IMR-90 (cell line): Measurements from ENCODE around the gene IGF1R. TPM values are rescaled to one million over a fixed set of nuclear protein-coding genes. Genes with fewer than 3 reads are reported as not detected.

Source experiments
- ATAC-seq: fragments of 200-7000 bp; cut with Tn5 transposase; 2 replicates; pipeline ENCODE4 v1.9.1; 2020; ENCODE audit warnings: low read depth, mild to moderate bottlenecking, moderate library complexity
- BruUV-seq: library from RNA; stranded (reverse); fragments of 400-500 nt; replicated peaks from 2 replicates; lab custom pipeline; 2021; lab: Mats Ljungman, UMichigan
- CTCF ChIA-PET: fragments of 300-600 bp; formaldehyde crosslinking; extraction: SDS; loops from one replicate; lab custom pipeline; 2021; ENCODE audit warnings: antibody characterized with exemption; lab: Yijun Ruan, JAX
- POLR2A ChIA-PET: fragments of 300-600 bp; sonication (Branson Sonifier 250); formaldehyde crosslinking; loops from one replicate; lab custom pipeline; 2022; ENCODE audit warnings: antibody characterized with exemption; ENCODE audit not compliant: unreplicated experiment; lab: Charles Lee
- DNase-seq: peaks from one replicate; pipeline ENCODE4 v3.0.0; 2013
- H2AFZ ChIP-seq: replicated peaks from 2 replicates; pipeline ENCODE3; 2013; ENCODE audit warnings: low read length, mild to moderate bottlenecking; ENCODE audit not compliant: poor library complexity
- H2AK5ac ChIP-seq: 2 replicates; pipeline ENCODE4 v1.6.1; 2013; ENCODE audit warnings: low read depth, low read length, inconsistent platforms
- H2AK9ac ChIP-seq: replicated peaks from 2 replicates; pipeline ENCODE3; 2013; ENCODE audit warnings: mild to moderate bottlenecking, low read depth, low read length, moderate library complexity; ENCODE audit not compliant: poor library complexity
- H2BK120ac ChIP-seq: 2 replicates; pipeline ENCODE4 v1.6.1; 2013; ENCODE audit warnings: low read depth, low read length, inconsistent platforms
- H2BK15ac ChIP-seq: 3 replicates; pipeline ENCODE4 v1.6.1; 2013; ENCODE audit warnings: low read depth, low read length, inconsistent platforms
- H2BK20ac ChIP-seq: 2 replicates; pipeline ENCODE4 v1.6.1; 2013; ENCODE audit warnings: low read depth, mild to moderate bottlenecking, inconsistent platforms, low read length, moderate library complexity
- H2BK5ac ChIP-seq: 2 replicates; pipeline ENCODE4 v1.6.1; 2013; ENCODE audit warnings: mild to moderate bottlenecking, low read depth, low read length, inconsistent platforms; ENCODE audit not compliant: poor library complexity, severe bottlenecking
- H3K14ac ChIP-seq: replicated peaks from 2 replicates; pipeline ENCODE4 v1.6.1; 2013; ENCODE audit warnings: low read depth, low read length, inconsistent platforms
- H3K18ac ChIP-seq: 2 replicates; pipeline ENCODE4 v1.6.1; 2013; ENCODE audit warnings: low read depth, low read length, control low read depth
- H3K23ac ChIP-seq: 2 replicates; pipeline ENCODE4 v1.6.1; 2013; ENCODE audit warnings: low read depth, low read length, inconsistent platforms
- H3K27ac ChIP-seq: 2 replicates; pipeline ENCODE4 v1.5.1; 2013; ENCODE audit warnings: mild to moderate bottlenecking, control low read depth, low read length; ENCODE audit not compliant: insufficient read depth
- H3K27me3 ChIP-seq: 2 replicates; pipeline ENCODE4 v1.6.1; 2013; ENCODE audit warnings: low read length; ENCODE audit not compliant: control insufficient read depth, insufficient read depth
- H3K36me3 ChIP-seq: 2 replicates; pipeline ENCODE4 v1.6.1; 2013; ENCODE audit warnings: low read length, mixed read lengths; ENCODE audit not compliant: control insufficient read depth, insufficient read depth
- H3K4ac ChIP-seq: 2 replicates; pipeline ENCODE4 v1.6.1; 2013; ENCODE audit warnings: low read depth, low read length, inconsistent platforms
- H3K4me1 ChIP-seq: 2 replicates; pipeline ENCODE4 v1.6.1; 2013; ENCODE audit warnings: low read length, mixed read lengths; ENCODE audit not compliant: control insufficient read depth, insufficient read depth
- H3K4me2 ChIP-seq: 2 replicates; pipeline ENCODE4 v1.6.1; 2013; ENCODE audit warnings: low read depth, mild to moderate bottlenecking, control low read depth, low read length, moderate library complexity
- H3K4me3 ChIP-seq: 2 replicates; pipeline ENCODE4 v1.5.1; 2013; ENCODE audit warnings: low read depth, mild to moderate bottlenecking, control low read depth, low read length, moderate library complexity; ENCODE audit not compliant: insufficient read depth
- H3K56ac ChIP-seq: 2 replicates; pipeline ENCODE4 v1.6.1; 2013; ENCODE audit warnings: low read length, inconsistent platforms; ENCODE audit not compliant: insufficient read depth; ENCODE audit errors: extremely low read depth
- H3K79me1 ChIP-seq, 2 experiments: 2 replicates each; pipeline ENCODE4 v1.6.1; 2013; ENCODE audit warnings: low read length in 2 of 2, inconsistent platforms in 1 of 2, low read depth in 1 of 2
- H3K9ac ChIP-seq: 2 replicates; pipeline ENCODE4 v1.6.1; 2013; ENCODE audit warnings: low read depth, low read length, control low read depth
- H3K9me1 ChIP-seq: 2 replicates; pipeline ENCODE4 v1.6.1; 2013; ENCODE audit warnings: low read length, inconsistent platforms; ENCODE audit not compliant: insufficient read depth
- H3K9me3 ChIP-seq: 2 replicates; pipeline ENCODE4 v1.6.1; 2013; ENCODE audit warnings: low read length; ENCODE audit not compliant: control insufficient read depth, insufficient read depth
- H4K20me1 ChIP-seq: 2 replicates; pipeline ENCODE4 v1.6.1; 2013; ENCODE audit warnings: low read length, inconsistent platforms; ENCODE audit not compliant: insufficient read depth
- H4K5ac ChIP-seq: 2 replicates; pipeline ENCODE4 v1.6.1; 2013; ENCODE audit warnings: mild to moderate bottlenecking, low read depth, low read length, control low read depth
- H4K8ac ChIP-seq, 2 experiments: 2 replicates each; pipeline ENCODE4 v1.6.1; 2013; ENCODE audit warnings: low read depth in 2 of 2, low read length in 2 of 2, control low read depth in 1 of 2, inconsistent platforms in 1 of 2
- H4K91ac ChIP-seq: 2 replicates; pipeline ENCODE4 v1.6.1; 2013; ENCODE audit warnings: low read depth, low read length, inconsistent platforms; ENCODE audit not compliant: insufficient read depth
- BHLHE40 ChIP-seq: fragments of 150-350 bp; IDR thresholded peaks from 2 replicates; pipeline ENCODE4 v1.6.1; 2016; ENCODE audit warnings: mild to moderate bottlenecking, low read depth, low read length
- CEBPB ChIP-seq: IDR thresholded peaks from 2 replicates; pipeline ENCODE4 v1.6.1; 2012; ENCODE audit warnings: low read depth, low read length, improper control_type of control experiment
- CHD1 ChIP-seq: IDR thresholded peaks from 2 replicates; pipeline ENCODE4 v1.6.1; 2012; ENCODE audit warnings: low read depth, low read length, improper control_type of control experiment
- FOS ChIP-seq: fragments of 150-350 bp; IDR thresholded peaks from 2 replicates; pipeline ENCODE4 v1.6.1; 2016; ENCODE audit warnings: low read depth, low read length
- MAFK ChIP-seq: IDR thresholded peaks from 2 replicates; pipeline ENCODE4 v1.6.1; 2012; ENCODE audit warnings: low read depth, low read length, improper control_type of control experiment
- MXI1 ChIP-seq: IDR thresholded peaks from 2 replicates; pipeline ENCODE4 v1.6.1; 2012; ENCODE audit warnings: low read depth, mild to moderate bottlenecking, low read length, moderate library complexity, borderline replicate concordance
- NFE2L2 ChIP-seq: fragments of 150-350 bp; IDR thresholded peaks from 2 replicates; pipeline ENCODE4 v1.6.1; 2016; ENCODE audit warnings: low read depth, mild to moderate bottlenecking, low read length
- RCOR1 ChIP-seq: IDR thresholded peaks from 2 replicates; pipeline ENCODE4 v1.6.1; 2012; ENCODE audit warnings: mild to moderate bottlenecking, low read length, improper control_type of control experiment; ENCODE audit not compliant: insufficient replicate concordance
- SMC3 ChIP-seq: fragments of 150-350 bp; IDR thresholded peaks from 2 replicates; pipeline ENCODE4 v1.6.1; 2016; ENCODE audit warnings: low read depth, mild to moderate bottlenecking, antibody characterized with exemption, low read length, moderate library complexity
- USF2 ChIP-seq: fragments of 150-350 bp; IDR thresholded peaks from 2 replicates; pipeline ENCODE4 v1.6.1; 2017; ENCODE audit warnings: mild to moderate bottlenecking, antibody characterized with exemption, low read length, low read depth
- WGBS, 2 experiments: methylation state at CpG; one replicate each; pipeline versions ENCODE4 v1.1.5 to v1.1.7; 2013; ENCODE audit warnings: missing lambda C conversion rate in 2 of 2; ENCODE audit not compliant: insufficient read length in 1 of 2; ENCODE audit errors: extremely low coverage in 2 of 2; 5-methylcytosine and 5-hydroxymethylcytosine counted together
- dilution Hi-C: fragments of 300-500 bp; cut with HindIII; formaldehyde crosslinking; loops from one replicate; pipeline ENCODE4 v1.14.3; 2018; ENCODE audit warnings: low sequenced_read_pairs; ENCODE audit not compliant: unreplicated experiment
- in situ Hi-C: fragments of 300-500 bp; cut with MboI; formaldehyde crosslinking; loops from 3 replicates; pipeline ENCODE4 v1.14.3; 2019; ENCODE audit warnings: low sequenced_read_pairs, inconsistent platforms, mixed read lengths
- intact Hi-C: fragments of 100-400 bp; cut with micrococcal nuclease; formaldehyde crosslinking; loops from 2 replicates; pipeline ENCODE4 v1.10.0; 2022
- polyA plus RNA-seq, 3 experiments: library from polyadenylated mRNA; depleted of rRNA; stranded (reverse); fragments of >200 nt; gene quantifications; 2 replicates each; pipeline ENCODE4 v1.2.3, GENCODE V29; 2012; ENCODE audit warnings: low replicate concordance in 1 of 3
- total RNA-seq: library from RNA; depleted of rRNA; stranded (reverse); fragments of >200 nt; gene quantifications from 2 replicates; pipeline ENCODE4 v1.2.3, GENCODE V29; 2012
- TF ChIP-seq, protein P1 (sequence below): fragments of 150-350 bp; IDR thresholded peaks from 2 replicates; pipeline ENCODE4 v1.6.1; 2016; ENCODE audit warnings: low read depth, mild to moderate bottlenecking, low read length, moderate library complexity, borderline replicate concordance
- TF ChIP-seq, protein P2 (sequence below): conservative IDR thresholded peaks from 2 replicates; pipeline ENCODE4 v1.5.1; 2012; ENCODE audit warnings: mild to moderate bottlenecking, low read depth, low read length, improper control_type of control experiment

IGF1R gene
- total and polyA plus RNA-seq, 2 of the 4 experiments (the other 2 are of a cell fraction), result 24.0 to 24.9 TPM

- peaks cover 30% of the 10 kb centered on the region for H3K36me3 ChIP-seq
- H3K27ac ChIP-seq, result peak overlapping the region; percentile 63
- BruUV-seq, result no TSS peak
- ChIA-PET CTCF (interaction anchor here (0.6 to 2.2 kb wide), 9 partner anchors 8 to 244 kb away, joined by 3 to 6 read pairs (median 3); no protein-coding TSS in a partner anchor), POLR2A (no interaction called here)
- intact Hi-C loops (loop anchor here (1.0 to 5.0 kb wide), 5 partner anchors 47 to 384 kb away; no protein-coding TSS in a partner anchor), dilution Hi-C loops (no loop called here), in situ Hi-C loops (loop anchor here (25.0 kb wide), 1 partner anchor 116 kb away; no protein-coding TSS in a partner anchor)
- DNase-seq (peak; percentile 73), ATAC-seq (peak; percentile 15; the same call in 1 of the 2 replicates)
- H2AFZ ChIP-seq, result no peak overlapping the region
- peak overlapping the region; percentile 83 for H2BK15ac ChIP-seq
- peak overlapping the region; percentile 94 for H2BK20ac ChIP-seq
- H3K4me2 ChIP-seq, result peak overlapping the region; percentile 23; the same call in 1 of the 2 replicates
- peak overlapping the region; percentile 95 for H2BK120ac ChIP-seq
- TF ChIP-seq CHD1 (no peak), USF2 (no peak), CEBPB (no peak), RCOR1 (no peak), NFE2L2 (no peak), FOS (peak; percentile 43), BHLHE40 (0 out of 2 replicates have a peak, but pooled peaks have one; percentile 2), SMC3 (no peak), MXI1 (no peak), MAFK (peak; percentile 75)
- TF ChIP-seq, protein P1, sequence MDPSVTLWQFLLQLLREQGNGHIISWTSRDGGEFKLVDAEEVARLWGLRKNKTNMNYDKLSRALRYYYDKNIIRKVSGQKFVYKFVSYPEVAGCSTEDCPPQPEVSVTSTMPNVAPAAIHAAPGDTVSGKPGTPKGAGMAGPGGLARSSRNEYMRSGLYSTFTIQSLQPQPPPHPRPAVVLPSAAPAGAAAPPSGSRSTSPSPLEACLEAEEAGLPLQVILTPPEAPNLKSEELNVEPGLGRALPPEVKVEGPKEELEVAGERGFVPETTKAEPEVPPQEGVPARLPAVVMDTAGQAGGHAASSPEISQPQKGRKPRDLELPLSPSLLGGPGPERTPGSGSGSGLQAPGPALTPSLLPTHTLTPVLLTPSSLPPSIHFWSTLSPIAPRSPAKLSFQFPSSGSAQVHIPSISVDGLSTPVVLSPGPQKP, result no peak
- TF ChIP-seq, protein P2, sequence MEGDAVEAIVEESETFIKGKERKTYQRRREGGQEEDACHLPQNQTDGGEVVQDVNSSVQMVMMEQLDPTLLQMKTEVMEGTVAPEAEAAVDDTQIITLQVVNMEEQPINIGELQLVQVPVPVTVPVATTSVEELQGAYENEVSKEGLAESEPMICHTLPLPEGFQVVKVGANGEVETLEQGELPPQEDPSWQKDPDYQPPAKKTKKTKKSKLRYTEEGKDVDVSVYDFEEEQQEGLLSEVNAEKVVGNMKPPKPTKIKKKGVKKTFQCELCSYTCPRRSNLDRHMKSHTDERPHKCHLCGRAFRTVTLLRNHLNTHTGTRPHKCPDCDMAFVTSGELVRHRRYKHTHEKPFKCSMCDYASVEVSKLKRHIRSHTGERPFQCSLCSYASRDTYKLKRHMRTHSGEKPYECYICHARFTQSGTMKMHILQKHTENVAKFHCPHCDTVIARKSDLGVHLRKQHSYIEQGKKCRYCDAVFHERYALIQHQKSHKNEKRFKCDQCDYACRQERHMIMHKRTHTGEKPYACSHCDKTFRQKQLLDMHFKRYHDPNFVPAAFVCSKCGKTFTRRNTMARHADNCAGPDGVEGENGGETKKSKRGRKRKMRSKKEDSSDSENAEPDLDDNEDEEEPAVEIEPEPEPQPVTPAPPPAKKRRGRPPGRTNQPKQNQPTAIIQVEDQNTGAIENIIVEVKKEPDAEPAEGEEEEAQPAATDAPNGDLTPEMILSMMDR, result no peak
- H3K9me1 ChIP-seq, result peaks cover 39% of the 10 kb centered on the region
- H3K9ac ChIP-seq, result no peak overlapping the region
- H3K4me1 ChIP-seq, result peaks cover 57% of the 10 kb centered on the region
- peak overlapping the region; percentile 86 for H3K14ac ChIP-seq
- peaks cover 62 to 92% of the 10 kb centered on the region in 2 experiments for H3K79me1 ChIP-seq
- no peaks in the 10 kb centered on the region for H3K27me3 ChIP-seq
- no peaks in the 10 kb centered on the region; the same call in none of the 2 replicates for H4K20me1 ChIP-seq
- H4K5ac ChIP-seq, result peak overlapping the region; percentile 75; the same call in 1 of the 2 replicates
- H2AK5ac ChIP-seq, result peak overlapping the region; percentile 81; the same call in 1 of the 2 replicates
- peak overlapping the region; percentile 65 for H3K4ac ChIP-seq
- H4K8ac ChIP-seq, result peak overlapping the region; percentile 30 to 87
- peak overlapping the region; percentile 86 for H2AK9ac ChIP-seq
- H2BK5ac ChIP-seq, result peak overlapping the region; percentile 89
- H3K18ac ChIP-seq, result peak overlapping the region; percentile 83
- WGBS, 2 experiments, result 100% methylated on average over 1 of the region's 9 CpGs; no CpG with 5 or more reads in 1 of the 2 experiments
- H3K4me3 ChIP-seq, result no peak overlapping the region
- peak overlapping the region; percentile 66; the same call in 1 of the 2 replicates for H3K23ac ChIP-seq
- H3K9me3 ChIP-seq, result no peaks in the 10 kb centered on the region
- peak overlapping the region; percentile 85 for H4K91ac ChIP-seq
- peak overlapping the region; percentile 44; the same call in 1 of the 2 replicates for H3K56ac ChIP-seq
Observed at GRCh38 chr15:98903377-98904018, 255.2 kb downstream of the IGF1R start.
